Measurements from ENCODE around the gene RPS6KA4.

The RPS6KA4 gene

DNA sequence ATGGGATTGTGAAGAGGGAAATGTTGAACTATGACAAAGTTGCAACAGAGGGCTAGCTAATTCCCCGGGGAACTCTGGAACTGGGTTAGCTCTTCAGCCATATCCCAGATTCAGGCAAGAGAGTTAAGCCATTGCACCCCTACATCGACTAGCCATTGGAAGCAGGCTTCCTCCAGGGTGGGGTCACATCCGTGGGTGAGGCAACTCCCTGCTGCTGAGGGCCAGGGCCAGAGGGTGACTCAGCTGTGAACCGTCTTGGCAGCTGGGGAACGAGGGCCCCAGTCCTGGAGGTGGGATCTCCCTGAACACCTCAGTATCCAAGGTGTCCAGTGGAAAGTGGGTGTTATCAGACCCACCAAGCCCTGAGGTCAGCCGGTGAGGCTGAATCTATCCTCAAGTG lies 41.1 kb downstream of the RPS6KA4 start:
- no peak for DNase-seq (ENCODE audit: insufficient read length)
- no peak for FAIRE-seq
- no peak for TF ChIP-seq POLR2AphosphoS5 (IDR thresholded peaks at IDR 0.05; ENCODE audit: low read depth, low read length)
- no peak for TF ChIP-seq POLR2A (IDR thresholded peaks at IDR 0.05; ENCODE audit: low read depth, low read length)
- no peak for TF ChIP-seq TAF1 (IDR thresholded peaks at IDR 0.05; ENCODE audit: borderline replicate concordance, low read depth, low read length)

DNA sequence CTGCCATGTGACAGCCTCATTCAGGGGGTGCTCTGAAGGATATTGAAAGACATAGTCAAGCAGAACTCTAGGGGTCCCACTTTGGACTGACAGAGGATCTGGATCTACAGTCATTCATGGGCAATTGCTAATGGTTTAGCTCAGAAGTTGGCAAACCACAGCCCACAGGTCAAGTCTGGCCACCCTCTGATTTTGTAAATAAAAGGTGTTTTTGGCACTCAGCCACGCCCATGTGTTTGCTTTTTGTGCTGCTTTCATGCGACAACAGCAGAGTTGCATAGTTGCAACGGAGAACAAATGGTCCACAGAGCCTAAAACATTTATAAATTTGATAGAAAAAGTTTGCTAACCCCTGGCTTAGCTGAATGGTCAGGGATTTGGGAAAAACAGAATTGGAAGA lies 41.7 kb downstream of the RPS6KA4 start:
- TF ChIP-seq TAF1 (IDR thresholded peaks at IDR 0.05; ENCODE audit: borderline replicate concordance, low read depth, low read length), result no peak
- no peak for DNase-seq (ENCODE audit: insufficient read length)
- FAIRE-seq, result no peak

DNA sequence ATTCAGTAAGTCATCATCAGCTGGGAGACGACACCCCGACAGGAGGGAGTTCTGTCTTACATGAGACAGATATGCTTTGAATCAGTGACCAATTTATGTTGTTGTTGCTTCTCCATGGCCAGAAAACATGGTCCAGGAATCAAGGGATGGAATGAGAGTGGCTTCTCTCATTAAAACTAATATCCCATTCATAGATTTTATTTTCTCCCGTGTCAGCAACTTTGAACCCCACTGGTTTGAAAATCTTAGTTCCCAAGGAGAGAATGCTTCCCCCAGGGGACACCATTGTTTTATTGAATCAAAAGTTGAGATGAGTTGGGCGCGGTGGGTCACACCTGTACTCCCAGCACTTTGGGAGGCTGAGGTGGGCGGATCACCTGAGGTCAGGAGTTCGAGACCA lies 42.8 kb downstream of the RPS6KA4 start:
- FAIRE-seq, result no peak
- DNase-seq (ENCODE audit: insufficient read length), result no peak
- no peak for TF ChIP-seq POLR2AphosphoS5 (IDR thresholded peaks at IDR 0.05; ENCODE audit: low read depth, low read length)
- TF ChIP-seq TAF1 (IDR thresholded peaks at IDR 0.05; ENCODE audit: borderline replicate concordance, low read depth, low read length), result no peak
- TF ChIP-seq POLR2A (IDR thresholded peaks at IDR 0.05; ENCODE audit: low read depth, low read length), result no peak

DNA sequence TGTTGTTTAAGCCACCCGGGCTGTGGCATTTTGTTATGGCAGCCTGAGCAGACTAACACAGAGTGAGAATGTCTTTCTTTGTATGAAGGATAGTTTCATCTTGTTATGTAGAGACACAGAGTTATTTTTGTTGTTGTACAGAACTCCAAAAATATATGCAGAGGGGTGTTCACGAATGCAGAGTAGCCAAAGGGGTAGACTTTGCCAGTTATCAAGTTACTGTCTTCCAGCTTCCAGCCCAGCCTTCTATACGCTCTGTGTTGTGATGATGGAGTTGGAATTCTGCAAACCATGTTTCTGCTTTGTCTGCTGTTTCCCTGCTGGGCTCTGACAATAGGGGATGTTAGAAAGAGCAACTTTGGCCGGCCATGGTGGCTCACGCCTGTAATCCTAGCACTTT lies 44.1 kb downstream of the RPS6KA4 start:
- TF ChIP-seq POLR2AphosphoS5 (IDR thresholded peaks at IDR 0.05; ENCODE audit: low read depth, low read length) (no peak), TAF1 (IDR thresholded peaks at IDR 0.05; ENCODE audit: borderline replicate concordance, low read depth, low read length) (no peak), POLR2A (IDR thresholded peaks at IDR 0.05; ENCODE audit: low read depth, low read length) (no peak)
- FAIRE-seq (no peak), DNase-seq (ENCODE audit: insufficient read length) (no peak)

DNA sequence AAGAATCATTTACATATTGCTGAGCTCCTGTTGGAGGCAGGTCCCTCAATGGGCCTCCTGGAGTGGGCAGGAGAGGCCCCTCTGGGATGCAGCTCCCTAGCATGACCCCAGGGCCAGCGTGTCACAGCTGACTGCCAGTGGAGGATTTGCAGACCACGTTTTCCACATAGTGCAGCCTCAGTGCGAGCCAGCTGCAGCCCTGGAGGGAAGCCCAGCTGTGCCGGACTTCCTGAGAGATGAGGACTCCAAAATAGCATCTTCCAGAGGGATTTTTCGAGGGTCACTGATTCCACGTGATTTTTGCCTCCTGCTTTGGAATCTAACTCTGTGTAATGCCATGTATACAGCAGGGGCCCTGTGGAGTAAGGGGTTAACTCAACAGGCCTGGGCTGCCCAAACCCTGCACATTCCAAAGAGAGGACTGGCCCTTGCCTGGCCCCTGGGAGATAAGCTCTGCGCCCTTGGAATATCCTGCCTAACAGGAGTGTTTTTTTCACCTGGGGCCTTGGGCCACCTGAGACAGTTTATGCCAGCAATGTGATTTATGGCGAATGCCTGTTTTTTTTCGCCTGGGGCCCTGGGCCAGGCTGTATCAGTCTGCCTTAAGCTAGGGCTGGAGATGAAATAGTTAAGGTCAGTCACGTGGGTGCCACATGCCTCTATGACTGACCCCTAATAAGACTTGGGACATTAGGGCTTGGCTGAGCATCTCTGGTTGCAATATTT lies 47.4 kb downstream of the RPS6KA4 start:
- TF ChIP-seq POLR2A (IDR thresholded peaks at IDR 0.05; ENCODE audit: low read depth, low read length), result no peak
- no peak for TF ChIP-seq TAF1 (IDR thresholded peaks at IDR 0.05; ENCODE audit: borderline replicate concordance, low read depth, low read length)
- TF ChIP-seq POLR2AphosphoS5 (IDR thresholded peaks at IDR 0.05; ENCODE audit: low read depth, low read length), result no peak
- FAIRE-seq (no peak), DNase-seq (ENCODE audit: insufficient read length) (no peak)

DNA sequence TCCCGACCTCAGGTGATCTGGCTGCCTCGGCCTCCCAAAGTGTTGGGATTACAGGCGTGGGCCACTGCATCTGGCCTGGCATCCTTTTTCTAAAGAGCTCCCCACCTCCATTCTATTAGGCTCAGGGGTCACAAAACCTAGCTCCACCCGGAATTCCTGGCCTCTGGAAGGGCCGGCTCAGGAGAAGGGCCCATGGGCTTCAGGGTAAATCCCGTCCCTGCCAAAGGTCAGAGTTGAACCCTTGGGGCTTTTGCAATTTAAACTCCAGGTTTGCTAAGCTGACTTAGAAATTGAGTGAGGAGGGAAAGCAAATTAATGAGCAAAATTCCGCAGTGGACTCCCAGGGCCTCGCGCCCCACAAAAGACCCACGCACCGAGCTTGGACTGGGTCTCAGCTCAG lies 48.3 kb downstream of the RPS6KA4 start:
- TF ChIP-seq TAF1 (IDR thresholded peaks at IDR 0.05; ENCODE audit: borderline replicate concordance, low read depth, low read length) (no peak), POLR2A (IDR thresholded peaks at IDR 0.05; ENCODE audit: low read depth, low read length) (no peak), POLR2AphosphoS5 (IDR thresholded peaks at IDR 0.05; ENCODE audit: low read depth, low read length) (no peak)
- no peak for FAIRE-seq

DNA sequence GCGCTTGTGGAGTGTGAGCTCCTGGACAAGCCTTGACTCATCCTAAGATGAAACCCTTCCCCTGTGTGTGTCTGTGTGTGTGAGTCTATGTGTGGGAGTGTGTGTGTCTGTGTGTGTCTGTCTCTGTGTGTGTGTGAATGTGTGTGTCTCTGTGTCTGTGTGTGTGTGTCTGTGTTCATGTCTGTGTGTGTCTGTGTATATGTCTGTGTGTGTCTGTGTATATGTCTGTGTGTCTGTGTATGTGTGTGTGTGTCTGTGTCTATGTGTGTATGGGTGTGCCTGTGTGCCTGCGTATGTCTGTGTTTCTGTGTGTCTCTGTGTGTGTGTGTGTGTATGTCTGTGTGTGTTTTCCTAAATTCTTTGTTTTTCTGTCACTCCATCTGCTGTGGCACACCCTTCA lies 48.7 kb downstream of the RPS6KA4 start:
- TF ChIP-seq POLR2AphosphoS5 (IDR thresholded peaks at IDR 0.05; ENCODE audit: low read depth, low read length) (no peak), TAF1 (IDR thresholded peaks at IDR 0.05; ENCODE audit: borderline replicate concordance, low read depth, low read length) (no peak), POLR2A (IDR thresholded peaks at IDR 0.05; ENCODE audit: low read depth, low read length) (no peak)
- FAIRE-seq, result peak; percentile 30

More for the DNA sequence above, 48.3 kb downstream of the RPS6KA4 start:
- DNase-seq (ENCODE audit: insufficient read length), result no peak

DNA sequence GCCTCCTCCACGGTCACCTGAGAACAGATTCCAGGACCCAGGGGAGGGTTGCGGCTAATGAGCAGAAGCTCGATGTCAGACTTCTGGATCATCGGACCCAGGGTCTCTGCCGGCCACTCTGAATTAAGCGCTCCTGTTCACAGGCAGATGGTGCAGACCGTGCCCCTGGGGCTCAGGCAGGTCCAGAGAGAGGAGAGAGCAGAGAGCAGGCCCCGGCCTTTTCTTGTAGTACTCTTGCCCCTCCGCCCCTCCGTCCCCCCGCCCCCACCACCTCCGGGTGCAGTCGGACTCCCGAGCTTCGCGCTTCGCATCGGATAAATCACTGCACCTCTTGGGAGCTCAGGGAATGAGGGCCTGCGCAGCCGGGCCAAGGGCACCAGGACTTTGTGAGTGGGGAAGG lies 50.3 kb downstream of the RPS6KA4 start:
- DNase-seq (ENCODE audit: insufficient read length) (no peak), FAIRE-seq (no peak)
- TF ChIP-seq POLR2AphosphoS5 (IDR thresholded peaks at IDR 0.05; ENCODE audit: low read depth, low read length), result no peak
- no peak for TF ChIP-seq POLR2A (IDR thresholded peaks at IDR 0.05; ENCODE audit: low read depth, low read length)
- TF ChIP-seq TAF1 (IDR thresholded peaks at IDR 0.05; ENCODE audit: borderline replicate concordance, low read depth, low read length), result no peak

More for the DNA sequence above, 48.7 kb downstream of the RPS6KA4 start:
- no peak for DNase-seq (ENCODE audit: insufficient read length)

DNA sequence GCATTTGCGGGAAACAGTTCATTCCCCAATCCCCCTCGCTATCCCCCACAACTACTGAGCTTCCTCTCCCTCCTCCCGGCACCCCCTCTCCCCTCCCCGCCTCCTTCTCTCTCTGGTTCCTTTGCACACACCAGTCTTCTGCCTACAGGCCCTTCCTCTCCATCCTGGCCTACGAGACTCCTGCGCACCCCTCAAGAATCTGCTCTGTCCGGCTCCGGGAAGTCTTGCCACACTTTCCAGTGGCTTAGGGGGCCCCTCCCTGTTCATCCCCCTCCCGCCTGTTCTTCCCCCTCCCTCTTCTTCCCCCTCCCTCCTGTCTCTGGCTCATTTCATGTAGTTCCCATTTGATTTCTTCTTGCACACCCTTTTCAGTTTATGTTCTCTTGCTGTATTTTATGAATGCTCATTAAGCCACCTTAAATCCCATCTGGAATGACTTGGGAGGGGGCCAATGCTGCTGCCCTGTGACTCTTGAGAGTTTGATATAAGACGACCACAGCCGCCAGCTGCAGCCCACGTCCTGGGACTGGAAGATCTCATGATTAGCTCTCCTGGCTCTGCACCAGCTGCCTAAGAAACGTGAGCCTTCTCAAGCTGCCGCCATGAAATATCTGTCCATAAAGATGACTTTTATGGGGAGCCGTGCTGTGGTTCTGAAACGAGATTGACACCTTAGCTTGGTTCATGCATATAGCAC lies 50.9 kb downstream of the RPS6KA4 start:
- no peak for TF ChIP-seq POLR2AphosphoS5 (IDR thresholded peaks at IDR 0.05; ENCODE audit: low read depth, low read length)
- TF ChIP-seq POLR2A (IDR thresholded peaks at IDR 0.05; ENCODE audit: low read depth, low read length), result no peak
- no peak for TF ChIP-seq TAF1 (IDR thresholded peaks at IDR 0.05; ENCODE audit: borderline replicate concordance, low read depth, low read length)
- DNase-seq (ENCODE audit: insufficient read length), result no peak
- no peak for FAIRE-seq

DNA sequence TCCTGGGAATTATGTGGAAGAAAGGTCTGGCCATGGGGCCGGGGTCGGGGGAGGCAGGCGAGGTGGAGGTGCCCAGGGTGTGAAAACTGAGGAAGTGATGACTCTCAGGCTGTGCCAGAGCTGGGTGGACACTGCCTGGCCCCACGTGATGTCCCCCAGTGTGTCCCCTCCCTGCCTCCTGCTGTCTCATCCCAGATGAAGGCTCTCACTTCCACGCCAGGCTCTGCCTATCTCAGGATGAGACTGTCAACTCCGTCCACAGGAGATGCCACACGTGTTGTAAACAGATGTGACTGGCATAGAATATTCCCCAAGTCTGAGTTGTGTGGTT lies 51.4 kb downstream of the RPS6KA4 start:
- no peak for FAIRE-seq
- DNase-seq (ENCODE audit: insufficient read length), result no peak
- no peak for TF ChIP-seq TAF1 (IDR thresholded peaks at IDR 0.05; ENCODE audit: borderline replicate concordance, low read depth, low read length)
- TF ChIP-seq POLR2AphosphoS5 (IDR thresholded peaks at IDR 0.05; ENCODE audit: low read depth, low read length), result no peak
- TF ChIP-seq POLR2A (IDR thresholded peaks at IDR 0.05; ENCODE audit: low read depth, low read length), result no peak

DNA sequence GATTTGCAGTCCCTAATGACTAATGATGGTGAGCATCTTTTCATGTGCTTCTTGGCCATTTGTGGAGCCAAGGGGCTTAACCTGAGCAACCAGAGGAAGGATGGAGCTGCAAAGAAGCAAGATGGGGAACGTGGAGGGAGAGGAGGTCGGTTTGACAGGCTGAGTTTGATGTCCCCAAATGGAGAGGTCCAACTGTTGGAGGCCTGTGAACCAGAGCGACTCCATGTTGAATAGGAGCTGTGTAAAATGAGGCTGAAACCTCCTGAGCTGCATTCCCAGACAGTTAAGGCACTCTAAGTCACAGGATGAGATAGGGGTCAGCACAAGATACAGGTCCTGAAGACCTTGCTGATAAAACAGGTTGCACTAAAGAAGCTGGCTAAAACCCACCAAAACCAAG lies 54.5 kb downstream of the RPS6KA4 start:
- FAIRE-seq (no peak), DNase-seq (ENCODE audit: insufficient read length) (no peak)
- TF ChIP-seq POLR2A (IDR thresholded peaks at IDR 0.05; ENCODE audit: low read depth, low read length), result no peak
- no peak for TF ChIP-seq POLR2AphosphoS5 (IDR thresholded peaks at IDR 0.05; ENCODE audit: low read depth, low read length)
- no peak for TF ChIP-seq TAF1 (IDR thresholded peaks at IDR 0.05; ENCODE audit: borderline replicate concordance, low read depth, low read length)

DNA sequence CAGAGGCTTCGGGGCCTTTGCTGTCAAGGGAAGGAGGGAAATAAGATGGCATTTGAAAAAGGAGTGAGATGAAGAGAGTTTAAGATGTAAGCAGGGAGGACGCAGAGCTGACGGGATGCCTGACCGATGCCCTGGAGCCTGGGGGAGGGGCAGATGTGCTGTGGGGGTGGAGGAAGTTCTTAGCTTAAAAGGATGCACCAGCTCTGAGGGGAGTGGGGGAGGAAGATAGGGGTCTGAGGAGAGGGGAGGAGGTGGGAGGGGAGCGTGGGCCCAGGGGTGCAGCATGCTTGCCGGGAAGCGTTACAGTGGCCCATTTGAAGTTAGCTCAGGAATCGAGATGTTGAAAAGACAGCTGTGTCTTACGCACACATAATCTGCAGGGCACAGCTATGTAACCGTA lies 56.3 kb downstream of the RPS6KA4 start:
- TF ChIP-seq TAF1 (IDR thresholded peaks at IDR 0.05; ENCODE audit: borderline replicate concordance, low read depth, low read length), result no peak
- TF ChIP-seq POLR2A (IDR thresholded peaks at IDR 0.05; ENCODE audit: low read depth, low read length), result no peak
- TF ChIP-seq POLR2AphosphoS5 (IDR thresholded peaks at IDR 0.05; ENCODE audit: low read depth, low read length), result no peak
- no peak for DNase-seq (ENCODE audit: insufficient read length)
- no peak for FAIRE-seq
